KOPT-K1 (cell line): ENCODE data around the gene OR56A1.

Experiments
- H3K27ac ChIP-seq: fragments of 200-600 bp; sonication (generic); 2 replicates; pipeline ENCODE4 v1.5.1; 2016; ENCODE audit warnings: antibody characterized with exemption, mild to moderate bottlenecking, low read depth, low read length; ENCODE audit not compliant: poor library complexity, severe bottlenecking
- H3K36me3 ChIP-seq: fragments of 200-600 bp; sonication (generic); 2 replicates; pipeline ENCODE4 v1.5.1; 2017; ENCODE audit warnings: antibody characterized with exemption, mild to moderate bottlenecking, low read length, moderate library complexity; ENCODE audit not compliant: insufficient read depth
- H3K9me3 ChIP-seq: fragments of 200-600 bp; sonication (generic); 2 replicates; pipeline ENCODE4 v1.5.1; 2017; ENCODE audit warnings: antibody characterized with exemption, low read length, mild to moderate bottlenecking; ENCODE audit not compliant: insufficient read depth, poor library complexity, severe bottlenecking

OR56A1 gene

DNA sequence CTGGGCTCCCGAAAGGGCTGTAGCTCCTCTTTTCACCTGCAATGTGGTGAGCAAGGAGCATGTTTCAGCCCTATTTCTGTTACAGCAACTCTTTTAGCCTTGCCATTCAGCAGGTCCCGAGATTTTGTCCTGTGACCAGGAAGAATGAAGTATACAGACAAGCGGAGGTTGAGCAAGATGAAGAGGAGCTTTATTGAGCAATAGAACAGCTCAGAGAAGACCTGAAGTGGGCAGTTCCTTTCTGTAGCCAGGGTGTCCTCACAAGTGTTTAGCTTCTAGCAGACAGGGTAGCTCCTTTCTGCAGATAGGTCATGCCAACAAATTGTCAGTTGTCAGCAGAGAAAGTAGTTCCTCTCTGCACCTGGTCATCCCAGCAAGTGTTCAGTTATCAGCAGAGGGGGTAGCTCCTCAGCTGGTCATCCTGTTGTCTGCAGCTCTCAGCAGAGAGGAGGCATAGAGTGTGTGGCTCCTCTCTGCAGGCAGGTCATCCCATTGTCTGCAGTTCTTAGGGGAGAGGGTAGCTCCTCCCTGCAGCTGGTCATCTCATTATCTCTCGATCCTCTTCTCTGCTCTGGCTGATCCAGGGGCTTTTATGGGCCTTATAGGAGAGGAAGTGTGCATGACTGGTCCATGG is 18.4 kb downstream of the OR56A1 start:
- Histone ChIP-seq H3K36me3 (no peaks in the 10 kb centered on the region), H3K27ac (no peak overlapping the region), H3K9me3 (no peaks in the 10 kb centered on the region)

DNA sequence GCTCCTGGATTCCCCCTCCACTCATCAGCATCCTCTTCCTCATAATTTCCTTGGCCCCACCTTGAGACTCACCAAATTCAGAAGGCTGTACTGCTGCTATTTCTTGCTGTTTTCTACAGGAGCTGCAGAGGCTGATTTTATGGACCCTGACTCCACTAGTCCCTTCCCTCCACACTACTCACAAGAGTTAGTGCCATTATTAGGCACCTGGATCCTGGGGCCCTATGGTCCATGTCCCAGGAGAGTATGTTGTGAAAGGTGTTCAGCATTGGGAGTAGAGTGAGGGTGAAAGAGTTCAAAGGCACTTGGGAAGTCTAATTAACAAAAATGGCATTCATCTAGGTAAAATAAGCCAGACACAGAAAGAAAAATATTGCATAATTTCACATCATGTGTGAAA is 23.7 kb downstream of the OR56A1 start, which contains the start of gene OR56A4:
Gene OR56A4 (minus strand): TSS at position 101 of the 400 bp plus-strand sequence. CDS start 3,954 bp downstream, outside the sequence.
- Histone ChIP-seq H3K36me3 (no peaks in the 10 kb centered on the region), H3K9me3 (no peaks in the 10 kb centered on the region), H3K27ac (no peak within 1 kb of the TSS)

DNA sequence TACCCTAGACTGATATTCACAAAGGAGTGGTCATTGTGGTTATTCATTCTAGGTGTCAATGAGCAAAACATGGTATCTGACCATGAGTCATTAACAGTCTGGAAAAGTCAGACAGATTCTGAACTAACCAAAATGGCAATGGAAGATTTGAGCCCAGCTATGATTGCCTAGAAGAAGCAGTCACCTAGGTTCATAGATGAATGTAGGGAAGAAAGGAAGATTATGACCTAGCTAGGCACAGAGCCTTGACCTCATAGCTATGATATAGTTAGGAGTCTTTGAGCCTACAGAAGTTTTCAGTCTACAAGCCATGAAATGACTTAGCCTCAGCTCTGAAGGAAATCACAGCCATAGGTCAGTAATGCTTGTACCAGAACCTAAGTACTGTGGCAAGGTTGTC is 24.2 kb downstream of the OR56A1 start:
- H3K27ac ChIP-seq, result no peak overlapping the region
- H3K36me3 ChIP-seq, result no peaks in the 10 kb centered on the region
- no peaks in the 10 kb centered on the region for H3K9me3 ChIP-seq

DNA sequence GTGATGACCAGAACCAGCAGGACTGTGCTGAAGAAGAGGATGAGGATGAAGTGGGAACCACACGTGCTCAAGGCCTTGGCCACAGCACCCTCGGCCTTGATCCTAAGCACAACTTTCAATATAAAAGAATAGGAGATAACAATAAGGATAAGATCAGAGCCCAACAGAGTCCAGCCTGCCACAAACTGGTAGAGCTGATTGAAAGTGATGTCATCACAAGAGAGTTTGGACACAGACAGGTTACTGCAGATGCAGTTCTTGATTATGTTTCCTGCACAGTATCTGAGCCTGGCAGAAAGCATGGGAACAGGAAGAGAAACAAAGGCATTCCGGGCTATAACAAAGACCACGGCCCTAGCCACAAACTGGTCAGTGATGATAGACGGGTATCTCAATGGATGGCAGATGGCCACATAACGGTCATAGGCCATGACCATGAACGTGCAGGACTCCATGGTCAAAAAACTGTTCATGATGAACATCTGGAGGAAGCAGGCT is 28.3 kb downstream of the OR56A1 start:
- H3K9me3 ChIP-seq, result no peaks in the 10 kb centered on the region
- H3K36me3 ChIP-seq, result no peaks in the 10 kb centered on the region
- no peak overlapping the region for H3K27ac ChIP-seq

DNA sequence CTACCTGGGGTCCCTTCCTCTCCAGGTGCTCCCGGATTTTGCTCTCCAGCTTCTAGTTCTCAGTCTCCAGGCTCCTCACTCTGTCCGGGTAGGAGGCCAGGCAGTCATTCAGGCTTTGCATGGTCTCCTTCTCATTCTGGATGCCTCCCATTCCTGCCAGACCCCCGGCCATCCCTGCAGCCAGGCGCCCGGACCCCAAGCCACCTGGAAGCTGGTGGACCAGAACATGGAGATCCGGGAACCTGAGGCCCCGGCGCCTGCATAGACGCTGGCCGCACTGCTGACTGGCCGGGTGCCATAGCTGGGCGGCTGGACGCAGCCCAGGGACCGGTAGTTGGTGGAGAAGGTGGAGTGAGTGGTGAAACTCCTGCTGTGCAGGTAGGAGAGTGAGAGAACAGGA is 35.8 kb downstream of the OR56A1 start:
- no peaks in the 10 kb centered on the region for H3K36me3 ChIP-seq
- no peak overlapping the region for H3K27ac ChIP-seq
- H3K9me3 ChIP-seq, result no peaks in the 10 kb centered on the region

DNA sequence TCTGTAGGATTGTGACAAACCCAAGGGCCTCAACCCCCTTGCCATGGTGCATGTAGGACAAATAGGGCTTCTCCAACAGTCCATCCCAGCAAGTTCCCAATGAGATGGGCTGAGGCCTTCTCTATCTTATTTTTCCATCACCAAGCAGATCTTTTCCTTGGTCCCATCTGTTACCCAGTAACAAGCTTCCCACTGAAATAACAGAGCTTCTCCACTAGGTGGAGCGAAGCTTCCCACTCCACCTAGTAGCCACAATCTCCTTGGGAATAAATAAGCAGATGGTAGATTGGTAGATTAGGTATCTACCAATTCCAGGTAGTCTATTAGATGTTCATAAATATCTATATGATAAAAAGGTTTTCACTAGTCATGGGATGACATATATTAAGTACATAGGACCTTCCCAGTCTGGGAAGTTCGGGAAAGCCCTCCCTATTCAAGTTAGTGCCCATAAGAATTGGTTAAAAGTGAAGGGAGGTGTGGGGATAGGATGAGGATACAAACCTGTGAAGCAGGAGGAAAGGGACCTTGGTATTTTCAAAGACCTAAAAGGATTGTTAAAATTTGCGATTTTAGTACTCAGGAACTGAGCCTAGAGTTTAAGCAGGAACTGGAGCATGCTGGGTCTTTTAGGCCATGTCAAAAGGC is 37.8 kb downstream of the OR56A1 start:
- Histone ChIP-seq H3K9me3 (no peaks in the 10 kb centered on the region), H3K27ac (no peak overlapping the region), H3K36me3 (no peaks in the 10 kb centered on the region)

DNA sequence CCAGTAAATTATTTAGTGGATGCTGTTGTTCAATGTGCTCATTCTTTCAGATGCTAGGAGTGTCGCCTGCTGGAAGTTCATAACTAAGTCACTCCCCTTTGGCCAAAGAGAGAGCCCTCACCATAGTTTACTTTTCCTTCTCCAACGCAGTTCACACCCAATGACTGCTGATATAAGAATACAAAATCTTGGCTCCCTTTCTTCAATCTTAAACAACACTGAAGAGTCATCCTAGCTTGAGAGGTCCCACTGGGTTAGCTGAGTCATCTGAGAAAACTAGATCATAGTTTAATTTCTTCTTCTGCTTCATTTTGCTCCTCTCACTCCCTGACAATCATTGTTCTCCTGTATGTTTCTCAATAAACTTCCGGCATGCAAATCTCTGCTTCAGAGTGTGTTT is 38.4 kb downstream of the OR56A1 start:
- no peak overlapping the region for H3K27ac ChIP-seq
- no peaks in the 10 kb centered on the region for H3K36me3 ChIP-seq
- H3K9me3 ChIP-seq, result no peaks in the 10 kb centered on the region

DNA sequence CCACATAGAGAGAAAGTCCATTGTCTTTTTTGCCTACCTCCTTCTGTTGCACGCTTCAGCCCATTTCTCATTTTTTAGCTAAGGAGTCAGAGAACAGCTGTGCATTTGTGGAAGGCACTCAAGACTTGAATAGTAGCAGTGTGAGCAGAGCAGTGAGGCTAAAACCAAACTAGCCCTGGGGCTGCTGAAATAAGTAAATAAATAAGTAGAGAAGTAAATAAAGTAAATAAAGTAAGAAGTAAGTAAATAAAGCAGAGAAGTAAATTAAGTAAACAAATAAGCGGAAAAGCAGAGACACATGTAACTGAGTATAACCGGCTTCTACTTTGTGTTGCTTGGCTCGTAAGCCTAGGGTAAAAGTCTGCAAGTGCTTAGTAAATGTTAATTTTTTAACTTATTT is 41.4 kb downstream of the OR56A1 start:
- H3K9me3 ChIP-seq, result no peaks in the 10 kb centered on the region
- H3K27ac ChIP-seq, result no peak overlapping the region
- H3K36me3 ChIP-seq, result no peaks in the 10 kb centered on the region

DNA sequence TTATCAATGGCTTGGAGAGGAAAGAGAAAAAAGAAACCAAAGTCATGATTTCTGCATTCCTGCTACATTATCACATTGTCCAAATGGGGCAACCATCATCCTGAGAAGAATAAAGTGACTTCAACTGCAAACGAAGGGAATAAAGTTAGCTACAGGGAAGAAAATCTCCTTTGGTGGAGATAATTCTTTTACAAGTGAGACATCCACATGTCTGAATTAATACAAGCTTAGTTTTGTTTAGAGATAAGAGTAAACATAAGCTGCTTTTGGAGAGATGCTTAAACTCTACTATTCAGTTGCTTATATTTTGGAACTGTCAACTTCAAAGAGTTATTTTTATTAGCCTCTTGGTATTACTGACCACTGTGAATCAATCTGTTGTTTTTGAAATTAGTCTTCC is 43.7 kb downstream of the OR56A1 start, which contains the start of gene OR52L1:
Gene OR52L1 (minus strand): TSS at position 101 of the 400 bp plus-strand sequence. CDS start 55 bp downstream, at position 46.
- Histone ChIP-seq H3K27ac (no peak within 1 kb of the TSS), H3K36me3 (no peaks in the 10 kb centered on the region), H3K9me3 (no peaks in the 10 kb centered on the region)

DNA sequence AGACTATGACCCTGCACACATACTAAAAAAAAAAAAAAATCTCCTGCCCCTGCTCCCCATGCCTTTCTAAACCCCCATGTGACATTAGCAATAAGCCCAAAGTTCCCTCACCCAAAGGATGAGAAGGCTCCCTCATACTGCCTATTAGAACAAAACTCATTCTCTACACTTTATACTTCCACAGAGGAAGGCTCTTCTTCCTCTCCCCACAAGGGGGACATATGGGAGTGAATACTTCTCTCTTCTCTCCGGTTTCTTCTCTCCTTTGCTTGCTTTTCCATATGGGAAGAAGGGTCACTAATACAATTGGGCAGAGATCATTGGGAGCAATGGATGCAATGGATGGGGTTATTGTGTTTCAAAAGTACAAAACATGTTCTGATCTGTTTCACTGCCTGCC is 47.1 kb downstream of the OR56A1 start:
- Histone ChIP-seq H3K36me3 (no peaks in the 10 kb centered on the region), H3K27ac (no peak overlapping the region), H3K9me3 (no peaks in the 10 kb centered on the region)

DNA sequence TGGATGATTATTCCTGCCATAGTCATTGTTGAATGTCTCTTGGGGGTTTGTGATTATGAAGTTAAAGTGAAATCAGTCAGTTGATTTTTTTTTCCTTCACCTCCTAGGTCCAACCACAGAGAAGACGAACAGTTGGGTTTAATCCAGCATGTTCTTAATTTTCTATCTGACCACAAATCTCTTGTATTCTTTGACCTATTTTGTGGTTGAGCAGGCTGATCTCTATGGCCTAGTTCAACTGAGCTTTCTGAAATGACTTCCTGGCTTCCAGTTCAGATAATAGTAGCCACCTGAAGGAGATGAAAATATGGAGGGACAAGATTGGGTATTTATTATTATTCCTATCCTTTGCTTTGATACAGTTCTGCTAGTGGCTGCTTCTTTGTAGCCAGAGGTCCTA is 57.0 kb downstream of the OR56A1 start:
- H3K9me3 ChIP-seq, result no peaks in the 10 kb centered on the region
- H3K36me3 ChIP-seq, result no peaks in the 10 kb centered on the region
- no peak overlapping the region for H3K27ac ChIP-seq
